GM11168 (cell line): ENCODE results near the gene INSM2.

ENCODE experiments used
- in situ Hi-C: fragments of 300-500 bp; cut with MboI; formaldehyde crosslinking; loops from one replicate; pipeline ENCODE4 v1.12.0; 2022; ENCODE audit warnings: low sequenced_read_pairs; ENCODE audit not compliant: unreplicated experiment

The INSM2 gene

GRCh38 chr14:35535483-35536112 lies 1.6 kb downstream of the INSM2 start:
- in situ Hi-C loops: no loop called here

- in situ Hi-C loops: no loop called here
Measured at GRCh38 chr14:35539969-35540368, 6.0 kb downstream of the INSM2 start.

GRCh38 chr14:35543006-35543405 lies 9.0 kb downstream of the INSM2 start:
- in situ Hi-C loops: no loop called here

GRCh38 chr14:35549551-35549950 lies 15.6 kb downstream of the INSM2 start:
- in situ Hi-C loops: no loop called here

- in situ Hi-C loops: no loop called here
Measured at GRCh38 chr14:35551081-35551480, 17.1 kb downstream of the INSM2 start.

- in situ Hi-C loops: no loop called here
Measured at GRCh38 chr14:35553808-35554207, 19.8 kb downstream of the INSM2 start.

GRCh38 chr14:35556548-35556947 lies 22.6 kb downstream of the INSM2 start:
- in situ Hi-C loops: no loop called here

GRCh38 chr14:35557221-35557747 lies 23.3 kb downstream of the INSM2 start:
- in situ Hi-C loops: no loop called here

- in situ Hi-C loops: no loop called here
Measured at GRCh38 chr14:35558680-35559079, 24.7 kb downstream of the INSM2 start.

GRCh38 chr14:35565871-35566464 lies 32.0 kb downstream of the INSM2 start:
- in situ Hi-C loops: no loop called here

- in situ Hi-C loops: no loop called here
Measured at GRCh38 chr14:35571598-35571997, 37.6 kb downstream of the INSM2 start.

GRCh38 chr14:35573911-35574310 lies 39.9 kb downstream of the INSM2 start:
- in situ Hi-C loops: no loop called here

GRCh38 chr14:35576260-35576659 lies 42.3 kb downstream of the INSM2 start:
- in situ Hi-C loops: no loop called here

- in situ Hi-C loops: no loop called here
Measured at GRCh38 chr14:35576856-35577255, 42.9 kb downstream of the INSM2 start.

- in situ Hi-C loops: no loop called here
Measured at GRCh38 chr14:35578135-35578534, 44.2 kb downstream of the INSM2 start.

GRCh38 chr14:35578639-35579038 lies 44.7 kb downstream of the INSM2 start:
- in situ Hi-C loops: no loop called here
